ENCODE measurements around the gene MUC20. TPM values are rescaled to one million over a fixed set of nuclear protein-coding genes. Genes with fewer than 3 reads are reported as not detected.

The MUC20 gene
- total RNA-seq, 1 experiment from 2014 or later = not detected

- Histone ChIP-seq H3K56ac (ENCODE audit: insufficient read length, low read depth, low read length) (no peak overlapping the region), H4K20me1 (ENCODE audit: control insufficient read depth, insufficient read depth, insufficient read length) (no peaks in the 10 kb centered on the region), H2BK20ac (ENCODE audit: low read depth, low read length, poor library complexity, severe bottlenecking) (no peak overlapping the region), H3K4me1 (ENCODE audit: insufficient read depth, low read length) (no peaks in the 10 kb centered on the region), H2BK120ac (ENCODE audit: low read depth, low read length, poor library complexity, severe bottlenecking) (no peak overlapping the region), H3T11ph (ENCODE audit: low read length) (no peak overlapping the region), H3K27ac (ENCODE audit: insufficient read length, low read depth, low read length) (no peak overlapping the region), H3K27me3 (ENCODE audit: insufficient read depth, low read length) (no peaks in the 10 kb centered on the region), H3K23ac (ENCODE audit: insufficient read length, low read depth, low read length) (no peak overlapping the region), H4K91ac (ENCODE audit: insufficient read length, low read depth, low read length) (no peak overlapping the region), H2AFZ (ENCODE audit: low read length) (no peak overlapping the region), H3K18ac (ENCODE audit: insufficient read length, low read depth, low read length) (no peak overlapping the region), H2BK15ac (ENCODE audit: low read depth, low read length) (no peak overlapping the region), H2BK12ac (ENCODE audit: insufficient read length, low read depth, low read length) (no peak overlapping the region), H3K9ac (ENCODE audit: extremely low read depth, insufficient read length, low read length) (no peak overlapping the region), H3K9me3 (ENCODE audit: control insufficient read depth, low read depth, low read length) (no peaks in the 10 kb centered on the region), H3K79me1 (ENCODE audit: insufficient read depth, low read depth, low read length, poor library complexity, severe bottlenecking) (no peaks in the 10 kb centered on the region), H3K14ac (ENCODE audit: insufficient read depth, low read length) (no peak overlapping the region), H3K23me2 (ENCODE audit: insufficient read length, low read depth, low read length, poor library complexity, severe bottlenecking) (no peaks in the 10 kb centered on the region), H2BK5ac (ENCODE audit: insufficient read length, low read length) (no peak overlapping the region), H2AK5ac (ENCODE audit: insufficient read length, low read length) (no peak overlapping the region), H3K4ac (ENCODE audit: low read depth, low read length) (no peak overlapping the region), H3K4me2 (ENCODE audit: insufficient read depth, insufficient read length, low read length) (no peak overlapping the region), H4K5ac (ENCODE audit: insufficient read length, low read depth, low read length) (no peak overlapping the region), H4K8ac (replicated peaks; ENCODE audit: insufficient read length, low read depth, low read length) (no peak overlapping the region), H3K79me2 (ENCODE audit: insufficient read depth, low read length) (no peaks in the 10 kb centered on the region)
- DNase-seq = no peak
- no CpG with 5 or more reads among the region's 14 CpGs for WGBS (ENCODE audit: extremely low coverage, insufficient read length, low lambda C conversion rate)
- no peak; the same call in 2 of the 3 replicates for TF ChIP-seq CTCF (conservative IDR thresholded peaks at IDR 0.05)
- Mint-ChIP-seq H3K36me3 (ENCODE audit: insufficient read depth in 1 of 3, low read depth in 3 of 3) (no peaks in the 10 kb centered on the region), H3K4me1 (peaks cover 0 to 2% of the 10 kb centered on the region in 2 experiments; a peak in 1 of 4 replicates), H3K4me3 (no peak overlapping the region), H3K9me3 (no peaks in the 10 kb centered on the region), H3K27ac (no peak overlapping the region), H3K27me3 (ENCODE audit: low read depth) (peaks cover 39% of the 10 kb centered on the region)
These were observed 17.7 kb downstream of the MUC20 start for GRCh38 chr3:195738274-195739044.

Measured in H9 (cell line).